ENCODE data around the gene ZNF609. TPM values are rescaled to one million over a fixed set of nuclear protein-coding genes. Genes with fewer than 3 reads are reported as not detected.

ZNF609 gene
- total and polyA plus RNA-seq, 2 of the 13 experiments (the other 11 are each of a cell fraction or from before 2014, with no cell fraction given) = 8.9 to 9.9 TPM

GRCh38 chr15:64702816-64703631, 242.6 kb downstream of the ZNF609 start (continued):
- TF ChIP-seq PRDM4 (CRISPR knock-in tag; IDR thresholded peaks at IDR 0.05; ENCODE audit: borderline replicate concordance) (no peak), ERF (CRISPR knock-in tag; IDR thresholded peaks at IDR 0.05) (0 out of 2 replicates have a peak, but pooled peaks have one; percentile 30), MED1 (CRISPR knock-in tag; IDR thresholded peaks at IDR 0.05) (peak; percentile 40; the same call in 1 of the 2 replicates), ZNF792 (CRISPR knock-in tag; IDR thresholded peaks at IDR 0.05) (no peak), CHD4 (IDR thresholded peaks at IDR 0.05; ENCODE audit: borderline replicate concordance, low read length) (no peak), HNRNPK (IDR thresholded peaks at IDR 0.05; ENCODE audit: low read depth, low read length, poor library complexity, severe bottlenecking) (peak; percentile 61), SP1 (IDR thresholded peaks at IDR 0.05) (no peak), SP1 (CRISPR knock-in tag; IDR thresholded peaks at IDR 0.05) (peak; percentile 78), ZNF350 (CRISPR knock-in tag; IDR thresholded peaks at IDR 0.05; ENCODE audit: borderline replicate concordance, low read depth) (peak; percentile 46; the same call in 1 of the 2 replicates), THAP7 (CRISPR knock-in tag; IDR thresholded peaks at IDR 0.05) (no peak), PBX2 (CRISPR knock-in tag; IDR thresholded peaks at IDR 0.05) (no peak), RXRB (CRISPR knock-in tag; IDR thresholded peaks at IDR 0.05; ENCODE audit: borderline replicate concordance) (peak; percentile 35; the same call in 1 of the 2 replicates), AGO1 (IDR thresholded peaks at IDR 0.05; ENCODE audit: low read depth, low read length, poor library complexity, severe bottlenecking) (no peak), EHMT2 (IDR thresholded peaks at IDR 0.05; ENCODE audit: borderline replicate concordance, low read depth, low read length) (no peak; the same call in 1 of the 2 replicates), ZNF768 (CRISPR knock-in tag; IDR thresholded peaks at IDR 0.05) (peak; percentile 53; the same call in 1 of the 2 replicates), HMG20A (CRISPR knock-in tag; IDR thresholded peaks at IDR 0.05; ENCODE audit: borderline replicate concordance) (no peak; the same call in 1 of the 2 replicates), GFI1 (CRISPR knock-in tag; IDR thresholded peaks at IDR 0.05; ENCODE audit: borderline replicate concordance) (peak; percentile 29; the same call in 1 of the 2 replicates), MYC (CRISPR knock-in tag; IDR thresholded peaks at IDR 0.05; ENCODE audit: borderline replicate concordance) (peak; percentile 34; the same call in 1 of the 2 replicates), ATF5 (CRISPR knock-in tag; IDR thresholded peaks at IDR 0.05; ENCODE audit: low read depth) (no peak), MLXIP (CRISPR knock-in tag; IDR thresholded peaks at IDR 0.05; ENCODE audit: borderline replicate concordance) (no peak), ZSCAN9 (CRISPR knock-in tag; IDR thresholded peaks at IDR 0.05; ENCODE audit: borderline replicate concordance) (no peak), RELA (CRISPR knock-in tag; IDR thresholded peaks at IDR 0.05) (0 out of 2 replicates have a peak, but pooled peaks have one; percentile 41)
